Middle frontal gyrus (tissue), 1 donor: ENCODE measurements around the gene DAPL1.
A peak's percentile ranks its signal among the peaks of the same experiment; 100 is the strongest.

ENCODE experiments used
- DNase-seq: peaks from one replicate; pipeline ENCODE4 v3.0.0-alpha.2; 2015; ENCODE audit warnings: low spot score; ENCODE audit errors: extremely low spot score

The DAPL1 gene

GRCh38 chr2:158795195-158795924 is at the start of gene DAPL1:
Gene DAPL1 (plus strand): TSS chr2:158795317. CDS start chr2:158795373, 56 bp downstream.
- no peak for DNase-seq

- DNase-seq = no peak
Measured at GRCh38 chr2:158745866-158746382, 49.2 kb upstream of the DAPL1 start.

GRCh38 chr2:158746488-158746887 is 48.6 kb upstream of the DAPL1 start:
- no peak for DNase-seq

- no peak for DNase-seq
Measured at GRCh38 chr2:158747281-158747680, 47.8 kb upstream of the DAPL1 start.

- no peak for DNase-seq
Measured at GRCh38 chr2:158748926-158749590, 46.1 kb upstream of the DAPL1 start.

GRCh38 chr2:158750458-158751125 is 44.5 kb upstream of the DAPL1 start:
- DNase-seq = no peak

GRCh38 chr2:158753641-158754611 is 41.2 kb upstream of the DAPL1 start:
- DNase-seq = peak; percentile 79

- no peak for DNase-seq
Measured at GRCh38 chr2:158755310-158756087, 39.6 kb upstream of the DAPL1 start.

GRCh38 chr2:158756331-158756730 is 38.8 kb upstream of the DAPL1 start:
- no peak for DNase-seq

- no peak for DNase-seq
Measured at GRCh38 chr2:158756976-158757375, 38.1 kb upstream of the DAPL1 start.

- no peak for DNase-seq
Measured at GRCh38 chr2:158760887-158761286, 34.2 kb upstream of the DAPL1 start.

- DNase-seq = no peak
Measured at GRCh38 chr2:158761621-158762020, 33.5 kb upstream of the DAPL1 start.

GRCh38 chr2:158762336-158762735 is 32.8 kb upstream of the DAPL1 start:
- no peak for DNase-seq

GRCh38 chr2:158766524-158766923 is 28.6 kb upstream of the DAPL1 start:
- DNase-seq = no peak

GRCh38 chr2:158772306-158773078 is 22.6 kb upstream of the DAPL1 start:
- peak; percentile 77 for DNase-seq

- DNase-seq = no peak
Measured at GRCh38 chr2:158773121-158773520, 22.0 kb upstream of the DAPL1 start.

- DNase-seq = no peak
Measured at GRCh38 chr2:158774681-158775080, 20.4 kb upstream of the DAPL1 start.

- no peak for DNase-seq
Measured at GRCh38 chr2:158775273-158776027, 19.7 kb upstream of the DAPL1 start.

GRCh38 chr2:158776231-158776630 is 18.9 kb upstream of the DAPL1 start:
- DNase-seq = no peak
